IMR-90 (cell line): Measurements from ENCODE around the gene DAGLA. TPM values are rescaled to one million over a fixed set of nuclear protein-coding genes. Genes with fewer than 3 reads are reported as not detected.

Experiments
- ATAC-seq: fragments of 200-7000 bp; cut with Tn5 transposase; 2 replicates; pipeline ENCODE4 v1.9.1; 2020; ENCODE audit warnings: low read depth, mild to moderate bottlenecking, moderate library complexity
- BruUV-seq: library from RNA; stranded (reverse); fragments of 400-500 nt; replicated peaks from 2 replicates; lab custom pipeline; 2021; lab: Mats Ljungman, UMichigan
- CTCF ChIA-PET: fragments of 300-600 bp; formaldehyde crosslinking; extraction: SDS; loops from one replicate; lab custom pipeline; 2021; ENCODE audit warnings: antibody characterized with exemption; lab: Yijun Ruan, JAX
- POLR2A ChIA-PET: fragments of 300-600 bp; sonication (Branson Sonifier 250); formaldehyde crosslinking; loops from one replicate; lab custom pipeline; 2022; ENCODE audit warnings: antibody characterized with exemption; ENCODE audit not compliant: unreplicated experiment; lab: Charles Lee
- DNase-seq: peaks from one replicate; pipeline ENCODE4 v3.0.0; 2013
- H2AFZ ChIP-seq: replicated peaks from 2 replicates; pipeline ENCODE3; 2013; ENCODE audit warnings: low read length, mild to moderate bottlenecking; ENCODE audit not compliant: poor library complexity
- H2AK5ac ChIP-seq: 2 replicates; pipeline ENCODE4 v1.6.1; 2013; ENCODE audit warnings: low read depth, low read length, inconsistent platforms
- H2AK9ac ChIP-seq: replicated peaks from 2 replicates; pipeline ENCODE3; 2013; ENCODE audit warnings: mild to moderate bottlenecking, low read depth, low read length, moderate library complexity; ENCODE audit not compliant: poor library complexity
- H2BK120ac ChIP-seq: 2 replicates; pipeline ENCODE4 v1.6.1; 2013; ENCODE audit warnings: low read depth, low read length, inconsistent platforms
- H2BK15ac ChIP-seq: 3 replicates; pipeline ENCODE4 v1.6.1; 2013; ENCODE audit warnings: low read depth, low read length, inconsistent platforms
- H2BK20ac ChIP-seq: 2 replicates; pipeline ENCODE4 v1.6.1; 2013; ENCODE audit warnings: low read depth, mild to moderate bottlenecking, inconsistent platforms, low read length, moderate library complexity
- H2BK5ac ChIP-seq: 2 replicates; pipeline ENCODE4 v1.6.1; 2013; ENCODE audit warnings: mild to moderate bottlenecking, low read depth, low read length, inconsistent platforms; ENCODE audit not compliant: poor library complexity, severe bottlenecking
- H3K14ac ChIP-seq: replicated peaks from 2 replicates; pipeline ENCODE4 v1.6.1; 2013; ENCODE audit warnings: low read depth, low read length, inconsistent platforms
- H3K18ac ChIP-seq: 2 replicates; pipeline ENCODE4 v1.6.1; 2013; ENCODE audit warnings: low read depth, low read length, control low read depth
- H3K23ac ChIP-seq: 2 replicates; pipeline ENCODE4 v1.6.1; 2013; ENCODE audit warnings: low read depth, low read length, inconsistent platforms
- H3K27ac ChIP-seq: 2 replicates; pipeline ENCODE4 v1.5.1; 2013; ENCODE audit warnings: mild to moderate bottlenecking, control low read depth, low read length; ENCODE audit not compliant: insufficient read depth
- H3K27me3 ChIP-seq: 2 replicates; pipeline ENCODE4 v1.6.1; 2013; ENCODE audit warnings: low read length; ENCODE audit not compliant: control insufficient read depth, insufficient read depth
- H3K36me3 ChIP-seq: 2 replicates; pipeline ENCODE4 v1.6.1; 2013; ENCODE audit warnings: low read length, mixed read lengths; ENCODE audit not compliant: control insufficient read depth, insufficient read depth
- H3K4ac ChIP-seq: 2 replicates; pipeline ENCODE4 v1.6.1; 2013; ENCODE audit warnings: low read depth, low read length, inconsistent platforms
- H3K4me1 ChIP-seq: 2 replicates; pipeline ENCODE4 v1.6.1; 2013; ENCODE audit warnings: low read length, mixed read lengths; ENCODE audit not compliant: control insufficient read depth, insufficient read depth
- H3K4me2 ChIP-seq: 2 replicates; pipeline ENCODE4 v1.6.1; 2013; ENCODE audit warnings: low read depth, mild to moderate bottlenecking, control low read depth, low read length, moderate library complexity
- H3K4me3 ChIP-seq: 2 replicates; pipeline ENCODE4 v1.5.1; 2013; ENCODE audit warnings: low read depth, mild to moderate bottlenecking, control low read depth, low read length, moderate library complexity; ENCODE audit not compliant: insufficient read depth
- H3K56ac ChIP-seq: 2 replicates; pipeline ENCODE4 v1.6.1; 2013; ENCODE audit warnings: low read length, inconsistent platforms; ENCODE audit not compliant: insufficient read depth; ENCODE audit errors: extremely low read depth
- H3K79me1 ChIP-seq, 2 experiments: 2 replicates each; pipeline ENCODE4 v1.6.1; 2013; ENCODE audit warnings: low read length in 2 of 2, inconsistent platforms in 1 of 2, low read depth in 1 of 2
- H3K9ac ChIP-seq: 2 replicates; pipeline ENCODE4 v1.6.1; 2013; ENCODE audit warnings: low read depth, low read length, control low read depth
- H3K9me1 ChIP-seq: 2 replicates; pipeline ENCODE4 v1.6.1; 2013; ENCODE audit warnings: low read length, inconsistent platforms; ENCODE audit not compliant: insufficient read depth
- H3K9me3 ChIP-seq: 2 replicates; pipeline ENCODE4 v1.6.1; 2013; ENCODE audit warnings: low read length; ENCODE audit not compliant: control insufficient read depth, insufficient read depth
- H4K20me1 ChIP-seq: 2 replicates; pipeline ENCODE4 v1.6.1; 2013; ENCODE audit warnings: low read length, inconsistent platforms; ENCODE audit not compliant: insufficient read depth
- H4K5ac ChIP-seq: 2 replicates; pipeline ENCODE4 v1.6.1; 2013; ENCODE audit warnings: mild to moderate bottlenecking, low read depth, low read length, control low read depth
- H4K8ac ChIP-seq, 2 experiments: 2 replicates each; pipeline ENCODE4 v1.6.1; 2013; ENCODE audit warnings: low read depth in 2 of 2, low read length in 2 of 2, control low read depth in 1 of 2, inconsistent platforms in 1 of 2
- H4K91ac ChIP-seq: 2 replicates; pipeline ENCODE4 v1.6.1; 2013; ENCODE audit warnings: low read depth, low read length, inconsistent platforms; ENCODE audit not compliant: insufficient read depth
- BHLHE40 ChIP-seq: fragments of 150-350 bp; IDR thresholded peaks from 2 replicates; pipeline ENCODE4 v1.6.1; 2016; ENCODE audit warnings: mild to moderate bottlenecking, low read depth, low read length
- CEBPB ChIP-seq: IDR thresholded peaks from 2 replicates; pipeline ENCODE4 v1.6.1; 2012; ENCODE audit warnings: low read depth, low read length, improper control_type of control experiment
- CHD1 ChIP-seq: IDR thresholded peaks from 2 replicates; pipeline ENCODE4 v1.6.1; 2012; ENCODE audit warnings: low read depth, low read length, improper control_type of control experiment
- CTCF ChIP-seq: conservative IDR thresholded peaks from 2 replicates; pipeline ENCODE4 v1.5.1; 2012; ENCODE audit warnings: mild to moderate bottlenecking, low read depth, low read length, improper control_type of control experiment
- ELK1 ChIP-seq: fragments of 150-350 bp; IDR thresholded peaks from 2 replicates; pipeline ENCODE4 v1.6.1; 2016; ENCODE audit warnings: low read depth, mild to moderate bottlenecking, low read length, moderate library complexity, borderline replicate concordance
- FOS ChIP-seq: fragments of 150-350 bp; IDR thresholded peaks from 2 replicates; pipeline ENCODE4 v1.6.1; 2016; ENCODE audit warnings: low read depth, low read length
- MAFK ChIP-seq: IDR thresholded peaks from 2 replicates; pipeline ENCODE4 v1.6.1; 2012; ENCODE audit warnings: low read depth, low read length, improper control_type of control experiment
- MAZ ChIP-seq: IDR thresholded peaks from 2 replicates; pipeline ENCODE4 v1.6.1; 2012; ENCODE audit warnings: low read depth, mild to moderate bottlenecking, low read length, improper control_type of control experiment, moderate library complexity, borderline replicate concordance
- MXI1 ChIP-seq: IDR thresholded peaks from 2 replicates; pipeline ENCODE4 v1.6.1; 2012; ENCODE audit warnings: low read depth, mild to moderate bottlenecking, low read length, moderate library complexity, borderline replicate concordance
- NFE2L2 ChIP-seq: fragments of 150-350 bp; IDR thresholded peaks from 2 replicates; pipeline ENCODE4 v1.6.1; 2016; ENCODE audit warnings: low read depth, mild to moderate bottlenecking, low read length
- POLR2A ChIP-seq: IDR thresholded peaks from 2 replicates; pipeline ENCODE4 v1.6.1; 2012; ENCODE audit warnings: mild to moderate bottlenecking, low read depth, low read length
- RFX5 ChIP-seq: IDR thresholded peaks from 2 replicates; pipeline ENCODE4 v1.8.0; 2012; ENCODE audit warnings: low read depth, mild to moderate bottlenecking, low read length, moderate library complexity
- SMC3 ChIP-seq: fragments of 150-350 bp; IDR thresholded peaks from 2 replicates; pipeline ENCODE4 v1.6.1; 2016; ENCODE audit warnings: low read depth, mild to moderate bottlenecking, antibody characterized with exemption, low read length, moderate library complexity
- USF2 ChIP-seq: fragments of 150-350 bp; IDR thresholded peaks from 2 replicates; pipeline ENCODE4 v1.6.1; 2017; ENCODE audit warnings: mild to moderate bottlenecking, antibody characterized with exemption, low read length, low read depth
- WGBS, 2 experiments: methylation state at CpG; one replicate each; pipeline versions ENCODE4 v1.1.5 to v1.1.7; 2013; ENCODE audit warnings: missing lambda C conversion rate in 2 of 2; ENCODE audit not compliant: insufficient read length in 1 of 2; ENCODE audit errors: extremely low coverage in 2 of 2; 5-methylcytosine and 5-hydroxymethylcytosine counted together
- dilution Hi-C: fragments of 300-500 bp; cut with HindIII; formaldehyde crosslinking; loops from one replicate; pipeline ENCODE4 v1.14.3; 2018; ENCODE audit warnings: low sequenced_read_pairs; ENCODE audit not compliant: unreplicated experiment
- in situ Hi-C: fragments of 300-500 bp; cut with MboI; formaldehyde crosslinking; loops from 3 replicates; pipeline ENCODE4 v1.14.3; 2019; ENCODE audit warnings: low sequenced_read_pairs, inconsistent platforms, mixed read lengths
- intact Hi-C: fragments of 100-400 bp; cut with micrococcal nuclease; formaldehyde crosslinking; loops from 2 replicates; pipeline ENCODE4 v1.10.0; 2022
- polyA plus RNA-seq, 3 experiments: library from polyadenylated mRNA; depleted of rRNA; stranded (reverse); fragments of >200 nt; gene quantifications; 2 replicates each; pipeline ENCODE4 v1.2.3, GENCODE V29; 2012; ENCODE audit warnings: low replicate concordance in 1 of 3
- total RNA-seq: library from RNA; depleted of rRNA; stranded (reverse); fragments of >200 nt; gene quantifications from 2 replicates; pipeline ENCODE4 v1.2.3, GENCODE V29; 2012

DAGLA gene
- total and polyA plus RNA-seq, 2 of the 4 experiments (the other 2 are of a cell fraction): 0.90 to 3.8 TPM

- Histone ChIP-seq H2AK5ac (no peak overlapping the region), H4K8ac (no peak overlapping the region), H2BK20ac (no peak overlapping the region), H2AK9ac (peak overlapping the region; percentile 72), H3K9ac (no peak overlapping the region), H2AFZ (no peak overlapping the region), H3K4ac (no peak overlapping the region), H3K79me1 (peaks cover 0 to 9% of the 10 kb centered on the region in 2 experiments; a peak in 1 of 4 replicates), H3K56ac (no peak overlapping the region), H3K4me2 (no peak overlapping the region), H2BK120ac (no peak overlapping the region), H3K9me1 (peaks cover 4% of the 10 kb centered on the region), H3K27me3 (peaks cover 27% of the 10 kb centered on the region; the same call in 1 of the 2 replicates), H3K14ac (no peak overlapping the region), H3K18ac (no peak overlapping the region), H3K9me3 (no peaks in the 10 kb centered on the region), H2BK5ac (no peak overlapping the region), H4K5ac (no peak overlapping the region), H3K36me3 (no peaks in the 10 kb centered on the region), H3K4me3 (no peak overlapping the region), H3K23ac (no peak overlapping the region), H4K91ac (no peak overlapping the region), H4K20me1 (no peaks in the 10 kb centered on the region), H3K4me1 (peaks cover 7% of the 10 kb centered on the region), H3K27ac (no peak overlapping the region), H2BK15ac (no peak overlapping the region)
- ChIA-PET POLR2A (no interaction called here), CTCF (interaction anchor here (0.6 kb wide), 1 partner anchor 1400 kb away, joined by 4 read pairs; no protein-coding TSS in a partner anchor)
- no peak for TF ChIP-seq RFX5
- no peak for TF ChIP-seq MXI1
- no peak for TF ChIP-seq NFE2L2
- TF ChIP-seq ELK1: no peak
- no peak for TF ChIP-seq BHLHE40
- TF ChIP-seq CEBPB: no peak
- TF ChIP-seq FOS: no peak
- TF ChIP-seq CHD1: no peak
- TF ChIP-seq MAFK: no peak
- TF ChIP-seq CTCF: no peak
- TF ChIP-seq POLR2A: no peak
- TF ChIP-seq MAZ: no peak
- TF ChIP-seq SMC3: no peak
- TF ChIP-seq USF2: no peak
- BruUV-seq: no TSS peak
- intact Hi-C loops: no loop called here
- no peak for DNase-seq
- in situ Hi-C loops: no loop called here
- ATAC-seq: no peak
- dilution Hi-C loops: no loop called here
- 50% methylated on average over 2 of the region's 9 CpGs; no CpG with 5 or more reads in 1 of the 2 experiments for WGBS, 2 experiments
Observed at GRCh38 chr11:61713464-61713863, 33.3 kb downstream of the DAGLA start.
